NCI-H446 treated with DMSO at 0.1 percent for 48 hours (cell line): ENCODE data around the gene HMG20A.
"Not testable (repeated sequence)": the region's sequence is repeated elsewhere in the genome, so short reads cannot be mapped to it uniquely, and the experiment has no call there.

ENCODE experiments used
- DNase-seq: peaks from one replicate; lab custom pipeline; 2025; lab: John Stamatoyannopoulos, UW

HMG20A gene

DNA sequence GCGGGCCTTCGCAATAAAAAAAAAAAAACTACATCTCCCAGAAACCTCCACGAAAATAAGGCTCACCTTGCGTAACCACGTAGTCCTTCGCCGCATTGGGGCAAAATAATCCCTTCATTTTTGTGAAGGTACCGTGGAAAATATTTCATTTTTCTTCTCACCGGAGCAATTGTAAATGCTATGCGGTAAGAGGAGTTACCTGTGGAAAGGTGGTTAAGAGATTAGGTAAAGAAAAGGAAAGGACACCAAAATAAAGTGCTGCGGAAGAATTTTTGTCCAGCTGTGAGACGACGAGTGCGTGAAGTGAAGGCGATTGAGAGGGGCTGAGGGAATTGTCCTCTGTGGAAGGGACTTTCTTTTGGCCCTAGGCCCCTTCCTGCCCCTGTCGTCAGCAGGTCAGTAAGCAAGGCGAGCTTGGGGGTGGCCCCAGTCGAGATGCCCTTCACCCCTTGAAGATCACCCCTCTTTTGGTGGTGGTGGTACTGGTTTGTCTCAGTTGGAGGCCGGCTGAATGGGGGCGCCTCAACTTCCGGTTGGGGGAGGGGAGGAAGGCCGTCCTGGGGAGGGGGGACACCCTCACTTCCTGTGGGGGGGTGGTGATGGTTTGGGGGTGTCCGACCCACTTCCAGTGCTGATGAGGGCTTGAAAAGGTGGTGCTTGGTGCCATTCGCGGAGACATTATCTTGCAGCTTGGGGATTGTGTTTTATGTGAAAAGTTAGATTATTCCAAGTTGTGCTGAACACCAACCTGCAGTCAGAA is at the start of gene HMG20A:
TSS of gene HMG20A (plus strand) at position 279 of the 760 bp plus-strand sequence. CDS start 37,520 bp downstream, outside the sequence.
- peak; percentile 82 for DNase-seq

DNA sequence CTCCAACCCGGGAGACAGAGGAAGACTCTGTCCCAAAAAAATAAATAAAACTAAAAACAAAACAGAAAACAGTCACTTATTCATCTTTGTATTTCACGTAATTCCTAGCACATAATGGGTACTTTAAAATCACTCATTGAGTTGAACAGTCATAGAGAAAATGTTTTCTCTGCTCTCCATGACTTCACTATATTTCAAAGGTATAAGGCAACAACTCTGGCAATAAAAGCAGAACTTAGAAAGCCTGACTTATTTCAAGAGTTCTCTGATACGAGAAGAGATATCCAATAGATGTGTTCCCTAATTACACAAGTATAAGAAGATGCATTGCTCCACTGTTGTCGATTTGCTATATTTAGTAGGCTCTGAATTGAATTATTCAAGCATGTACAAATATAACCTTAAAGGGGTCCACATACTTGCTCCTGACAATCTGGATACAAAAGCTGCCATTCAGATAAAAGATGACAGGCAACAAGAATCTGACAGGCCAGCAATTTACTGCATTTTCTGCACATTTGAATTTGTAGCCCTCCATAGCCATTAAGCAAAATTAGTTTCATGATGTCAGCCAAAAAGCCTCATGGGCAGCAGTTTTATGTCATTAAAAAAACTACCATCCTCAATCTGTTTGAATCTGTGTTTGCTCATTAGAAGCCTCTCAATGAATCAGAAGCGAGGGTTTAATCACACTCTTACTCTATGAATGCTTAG is 48.7 kb upstream of the HMG20A start:
- DNase-seq = no peak

DNA sequence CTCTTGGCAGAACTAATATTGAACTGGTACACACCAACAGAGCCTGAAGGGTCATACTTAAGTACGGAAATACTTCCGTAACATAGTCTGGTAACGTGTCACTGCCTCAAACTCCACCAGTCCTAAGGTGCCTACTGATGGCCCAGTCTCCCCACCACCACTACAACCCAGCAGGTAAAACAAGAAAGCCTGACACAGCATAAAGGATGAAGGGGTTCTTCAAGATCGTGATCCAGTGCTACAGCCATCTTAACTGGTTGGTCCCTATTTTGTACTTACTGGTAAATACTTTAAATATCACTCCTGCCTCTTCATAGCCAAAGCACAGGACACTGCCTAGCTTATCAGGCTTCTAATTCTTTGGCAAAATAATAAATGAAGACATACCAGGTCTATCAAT is 47.2 kb upstream of the HMG20A start:
- no peak for DNase-seq

GRCh38 chr15:77375133-77375532 is 45.6 kb upstream of the HMG20A start:
- DNase-seq = no peak

DNA sequence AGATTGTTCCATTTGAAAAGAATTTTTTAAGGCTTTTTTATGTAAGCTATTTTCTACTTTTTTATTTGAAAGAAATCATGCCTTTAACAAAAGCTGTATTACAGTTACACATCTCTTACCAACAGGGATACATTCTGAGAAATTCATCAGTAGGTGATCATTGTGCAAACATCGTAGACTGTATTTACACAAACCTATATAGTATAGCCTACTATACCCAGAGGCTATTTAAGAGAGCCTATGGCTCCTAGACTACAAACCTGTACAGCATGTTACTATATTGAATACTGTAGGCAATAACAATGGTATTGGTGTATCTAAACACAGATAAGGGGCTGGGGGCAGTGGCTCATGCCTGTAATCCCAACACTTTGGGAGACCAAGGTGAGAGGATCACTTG is 43.9 kb upstream of the HMG20A start:
- DNase-seq = no peak

GRCh38 chr15:77380033-77380432 is 40.7 kb upstream of the HMG20A start:
- DNase-seq = no peak

GRCh38 chr15:77384086-77384485 is 36.6 kb upstream of the HMG20A start:
- DNase-seq = no peak

DNA sequence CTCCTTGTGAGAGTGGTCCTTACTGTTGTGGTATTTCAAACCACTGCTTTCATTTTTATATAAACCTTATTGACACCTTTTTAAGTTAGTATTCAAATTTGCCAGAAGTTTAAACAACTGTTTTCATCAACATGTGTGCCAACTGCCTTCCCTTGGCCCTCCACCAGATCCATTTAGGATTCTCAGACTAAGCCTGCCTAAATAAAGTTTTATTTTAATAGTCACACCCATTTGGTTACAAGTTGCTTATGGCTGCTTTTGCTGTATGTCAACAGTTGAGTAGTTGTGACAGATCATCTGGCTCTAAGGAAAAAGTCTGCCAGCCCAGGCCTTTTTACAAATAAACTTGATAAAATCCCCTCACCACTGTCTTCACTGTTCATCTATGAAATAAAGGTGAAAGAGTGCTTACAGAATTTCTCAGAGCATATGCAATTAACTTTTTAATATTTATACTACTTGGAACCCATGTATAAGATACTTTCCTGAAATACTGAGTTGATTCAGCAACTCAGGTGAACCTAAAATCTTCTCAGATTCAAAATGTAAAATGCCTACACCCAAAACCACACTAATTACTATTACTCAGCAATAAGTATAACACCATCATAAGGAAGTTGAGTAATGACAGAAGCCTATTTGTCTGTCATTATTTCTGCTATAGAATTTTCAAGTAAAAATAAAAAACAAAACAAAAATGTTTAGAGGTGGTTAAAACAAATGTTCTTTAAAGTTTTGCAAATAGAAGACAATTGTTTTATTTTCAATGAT is 35.9 kb upstream of the HMG20A start:
- DNase-seq = no peak

DNA sequence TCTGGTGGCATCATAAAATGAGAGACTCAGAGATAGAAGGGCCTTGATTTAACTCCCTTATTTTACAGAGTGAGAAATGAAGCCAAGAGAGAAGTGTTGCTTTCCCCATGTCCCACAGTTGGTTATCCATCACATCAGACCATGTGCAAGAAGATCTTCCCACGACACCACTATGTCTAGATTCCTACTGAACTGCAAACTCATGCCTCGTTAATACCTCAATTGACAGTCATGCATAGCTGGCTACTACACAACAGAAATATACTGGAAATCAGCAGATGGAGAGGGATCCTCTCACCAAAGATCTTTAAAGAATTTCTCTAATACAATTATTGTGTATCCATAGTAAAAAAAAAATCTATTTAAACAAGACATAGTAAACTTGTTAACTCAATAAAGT is 34.1 kb upstream of the HMG20A start:
- no peak for DNase-seq

- DNase-seq = no peak
Measured at GRCh38 chr15:77387365-77388105, 33.2 kb upstream of the HMG20A start.

GRCh38 chr15:77391372-77391951 is 29.2 kb upstream of the HMG20A start:
- DNase-seq = no peak

GRCh38 chr15:77392762-77393470 is 27.8 kb upstream of the HMG20A start:
- no peak for DNase-seq

DNA sequence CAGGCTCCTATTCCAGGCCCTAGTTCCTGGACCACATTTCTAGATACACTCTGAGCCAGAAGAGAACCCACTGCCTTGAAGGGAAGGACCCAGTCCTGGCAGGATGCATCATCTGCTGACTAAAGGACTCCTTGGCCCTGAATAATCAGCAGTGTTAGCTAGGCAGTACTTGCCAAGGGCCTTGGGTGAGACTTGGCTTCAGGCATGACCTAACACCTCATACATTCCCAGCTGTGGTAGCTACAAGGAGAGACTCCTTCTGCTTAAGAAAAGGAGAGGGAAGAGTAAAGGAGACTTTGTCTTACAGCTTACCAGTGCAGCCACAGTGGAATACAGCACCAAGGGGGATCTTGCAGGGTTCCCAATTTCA is 27.2 kb upstream of the HMG20A start:
- no peak for DNase-seq

DNA sequence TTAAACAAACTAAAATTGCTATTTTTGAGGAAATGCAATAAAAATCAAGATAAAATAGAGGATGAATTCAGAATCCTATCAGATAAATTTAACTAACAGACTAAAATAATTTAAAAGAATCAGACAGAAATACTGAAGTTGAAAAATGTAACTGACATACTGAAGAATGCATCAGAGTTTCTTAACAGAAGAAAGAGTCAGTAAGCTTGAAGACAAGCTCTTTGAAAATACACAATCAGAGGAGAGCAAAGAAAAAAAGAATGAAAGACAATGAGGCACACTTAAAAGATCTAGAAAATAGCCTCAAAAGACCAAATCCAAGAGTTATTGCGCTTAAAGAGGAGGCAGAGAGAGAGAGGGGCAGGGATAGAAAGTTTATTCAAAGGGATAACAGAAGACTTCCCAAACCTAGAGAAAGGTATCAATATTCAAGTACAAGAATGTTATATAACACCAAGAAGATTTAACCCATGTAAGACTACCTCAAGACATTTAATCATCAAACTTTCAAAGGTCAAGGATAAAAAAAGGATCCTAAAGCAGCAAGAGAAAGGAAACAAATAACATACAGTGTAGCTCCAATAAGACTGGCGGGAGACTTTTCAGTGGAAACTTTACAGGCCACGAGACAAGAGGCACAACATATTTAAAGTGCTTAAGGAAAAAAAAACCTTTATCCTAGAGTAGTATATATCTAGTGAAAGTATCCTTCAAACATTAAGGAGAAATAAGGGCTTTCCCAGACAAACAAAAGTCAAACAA is 25.5 kb upstream of the HMG20A start:
- DNase-seq = no peak

DNA sequence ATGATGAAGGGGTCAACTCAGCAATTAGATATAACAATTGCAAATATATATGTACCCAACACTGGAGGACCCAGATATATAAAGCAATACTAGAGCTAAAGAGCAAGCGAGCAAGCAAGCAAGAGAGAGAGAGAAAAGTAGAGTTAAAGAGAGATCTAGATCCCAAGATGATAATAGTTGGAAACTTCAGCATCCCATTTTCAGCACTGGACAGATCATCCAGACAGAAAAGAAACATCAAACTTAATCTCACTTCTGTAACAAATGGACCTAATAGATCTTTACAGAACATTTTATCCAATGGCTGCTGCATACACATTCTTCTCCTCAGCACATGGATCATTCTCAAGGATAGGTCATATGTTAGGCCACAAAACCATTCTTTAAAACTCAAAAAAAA is 24.0 kb upstream of the HMG20A start:
- DNase-seq = no peak

- no peak for DNase-seq
Measured at GRCh38 chr15:77398927-77399326, 21.8 kb upstream of the HMG20A start.

DNA sequence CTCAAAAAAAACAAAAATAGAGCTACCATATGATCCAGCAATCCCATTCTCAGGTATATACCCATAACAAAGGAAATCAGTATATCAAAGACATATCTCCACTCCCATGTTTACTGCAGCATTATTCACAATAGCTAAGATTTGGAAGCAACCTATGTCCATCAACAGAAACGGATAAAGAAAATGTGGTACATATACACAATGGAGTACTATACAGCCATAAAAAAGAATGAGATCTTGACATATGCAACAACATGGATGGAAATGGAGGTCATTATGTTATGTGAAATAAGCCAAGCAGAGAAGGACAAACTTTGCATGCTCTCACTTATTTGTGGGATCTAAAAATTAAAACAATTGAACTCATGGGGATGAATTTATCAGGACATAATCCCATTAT is 20.4 kb upstream of the HMG20A start:
- no peak for DNase-seq

GRCh38 chr15:77402740-77403379 is 17.8 kb upstream of the HMG20A start:
- DNase-seq = no peak

DNA sequence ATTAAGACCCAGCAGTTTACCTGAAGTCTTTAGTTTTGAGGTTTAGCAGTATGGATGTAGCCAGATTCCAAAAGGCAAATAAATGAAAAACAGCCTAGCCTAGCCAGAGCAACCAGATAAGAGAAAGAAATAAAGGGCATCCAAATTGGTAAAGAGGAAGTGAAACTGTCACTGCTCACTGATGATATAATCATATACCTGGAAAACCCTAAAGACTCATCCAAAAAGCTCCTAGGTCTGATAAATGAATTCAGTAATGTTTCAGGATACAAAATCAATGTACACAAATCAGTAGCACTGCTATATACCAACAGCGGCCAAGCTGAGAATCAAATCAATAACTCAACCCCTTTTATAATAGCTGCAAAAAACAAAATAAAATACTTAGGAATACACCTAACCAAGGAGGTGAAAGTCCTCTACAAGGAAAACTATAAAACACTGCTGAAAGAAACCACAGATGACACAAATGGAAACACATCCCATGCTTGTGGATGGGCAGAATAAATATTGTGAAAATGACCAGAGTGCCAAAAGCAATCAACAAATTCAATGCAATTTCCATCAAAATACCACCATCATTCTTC is 14.4 kb upstream of the HMG20A start:
- DNase-seq = not testable (repeated sequence)
